HUDEP-2 (cell line): ENCODE data around the gene SLC49A4.

Experiments
- DNase-seq, 76 experiments: peaks; one replicate each; lab custom pipeline; 2025; ENCODE audit not compliant: unreplicated experiment in 76 of 76; lab: John Stamatoyannopoulos, UW

The SLC49A4 gene

GRCh38 chr3:122784436-122784835 is 10.4 kb upstream of the SLC49A4 start:
- DNase-seq = no peak

GRCh38 chr3:122785231-122785630 is 9.6 kb upstream of the SLC49A4 start:
- DNase-seq = no peak

GRCh38 chr3:122786066-122786465 is 8.8 kb upstream of the SLC49A4 start:
- no peak for DNase-seq

- no peak for DNase-seq
These were observed 7.0 kb upstream of the SLC49A4 start for GRCh38 chr3:122787872-122788271.

- DNase-seq = no peak
These were observed 5.1 kb upstream of the SLC49A4 start for GRCh38 chr3:122789585-122790273.

- DNase-seq = no peak
These were observed 1.1 kb upstream of the SLC49A4 start, which contains the start of gene HSPBAP1 for GRCh38 chr3:122793568-122794416. Gene HSPBAP1, minus strand, starts transcription at chr3:122793831. Its CDS starts 151 bp downstream, at chr3:122793680.

GRCh38 chr3:122794483-122794778 is 438 bp upstream of the SLC49A4 start:
- no peak for DNase-seq

GRCh38 chr3:122795674-122796195 is 866 bp downstream of the SLC49A4 start:
- DNase-seq = no peak

- peak in 1 of 76 experiments; percentile 1 for DNase-seq
These were observed 2.4 kb downstream of the SLC49A4 start for GRCh38 chr3:122797291-122797690.

- no peak for DNase-seq
These were observed 4.5 kb downstream of the SLC49A4 start for GRCh38 chr3:122799322-122799721.

- DNase-seq = no peak
These were observed 5.2 kb downstream of the SLC49A4 start for GRCh38 chr3:122800031-122800430.

- no peak for DNase-seq
These were observed 5.9 kb downstream of the SLC49A4 start for GRCh38 chr3:122800706-122801237.

GRCh38 chr3:122802323-122802722 is 7.5 kb downstream of the SLC49A4 start:
- no peak for DNase-seq

GRCh38 chr3:122803977-122804376 is 9.1 kb downstream of the SLC49A4 start:
- no peak for DNase-seq

- DNase-seq = no peak
These were observed 15.9 kb downstream of the SLC49A4 start for GRCh38 chr3:122810734-122811133.

GRCh38 chr3:122816587-122816986 is 21.7 kb downstream of the SLC49A4 start:
- no peak for DNase-seq

- no peak for DNase-seq
These were observed 29.9 kb downstream of the SLC49A4 start for GRCh38 chr3:122824465-122825381.

- no peak for DNase-seq
These were observed 30.6 kb downstream of the SLC49A4 start for GRCh38 chr3:122825460-122825859.

GRCh38 chr3:122826278-122826677 is 31.4 kb downstream of the SLC49A4 start:
- no peak for DNase-seq

- no peak for DNase-seq
These were observed 33.4 kb downstream of the SLC49A4 start for GRCh38 chr3:122828281-122828680.

GRCh38 chr3:122835590-122835989 is 40.7 kb downstream of the SLC49A4 start:
- DNase-seq = no peak
